GM19463 (cell line): ENCODE data around the gene FRS2.
"Not testable (repeated sequence)": the region's sequence is repeated elsewhere in the genome, so short reads cannot be mapped to it uniquely, and the experiment has no call there.

Experiments
- ATAC-seq: cut with Tn5 transposase; IDR thresholded peaks from one replicate; pipeline ENCODE4 v1.9.1; 2021; ENCODE audit warnings: mild to moderate bottlenecking, moderate library complexity; ENCODE audit not compliant: unreplicated experiment

The FRS2 gene

DNA sequence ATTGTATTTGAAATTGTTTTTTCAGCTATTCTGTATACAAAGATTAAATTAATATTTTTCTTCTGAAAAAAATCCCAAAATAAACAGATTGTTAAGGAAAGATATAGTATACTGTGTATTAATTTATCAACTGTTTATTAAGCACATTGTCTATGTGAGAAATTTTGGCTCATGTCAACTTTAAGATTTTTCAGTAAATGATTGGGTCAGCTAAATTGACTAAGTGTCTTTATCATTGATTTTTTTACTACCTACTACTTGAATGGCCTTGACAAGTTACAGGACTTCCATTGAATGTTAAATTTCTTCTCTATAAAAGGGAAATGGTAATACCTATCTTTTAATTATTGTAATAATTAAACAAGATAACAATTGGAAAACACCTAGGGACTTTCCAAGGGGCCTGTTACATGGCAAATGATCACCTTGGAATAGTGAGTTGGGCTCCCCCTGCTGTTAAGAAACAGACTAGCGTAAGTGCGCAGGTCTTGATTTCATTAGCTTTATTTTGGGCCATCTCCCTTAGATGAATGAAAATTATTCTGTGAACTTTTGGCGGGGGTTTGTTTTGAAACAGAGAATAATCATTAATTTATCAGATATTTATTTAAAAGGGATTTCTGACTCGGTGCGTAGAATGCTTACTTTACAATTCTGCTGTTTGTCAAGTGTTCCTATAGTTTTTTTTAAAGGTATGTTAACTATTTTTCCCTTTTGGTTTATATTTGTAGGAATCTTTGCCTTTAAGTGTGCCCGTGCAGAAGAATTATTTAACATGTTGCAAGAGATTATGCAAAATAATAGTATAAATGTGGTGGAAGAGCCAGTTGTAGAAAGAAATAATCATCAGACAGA is 100.6 kb downstream of the FRS2 start:
- ATAC-seq = peak; percentile 90

DNA sequence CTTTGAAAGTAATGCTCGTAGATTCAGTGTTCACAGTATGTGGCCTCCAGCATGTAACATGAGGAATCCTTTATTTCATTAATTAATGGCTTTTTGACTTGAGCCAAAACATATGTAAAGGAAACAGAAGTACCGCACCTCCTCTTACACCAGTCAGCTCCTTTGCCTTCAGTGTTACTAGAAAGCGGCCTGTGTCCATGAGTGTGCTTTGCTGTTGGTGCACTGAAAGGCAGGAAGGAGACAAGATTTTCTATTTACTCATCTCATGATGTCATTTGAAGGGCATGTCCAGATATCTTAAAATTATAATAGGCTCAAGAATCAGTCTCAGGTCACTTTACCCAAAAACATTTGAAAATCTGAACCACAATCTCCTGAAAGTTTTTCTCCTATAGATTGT is 105.2 kb downstream of the FRS2 start:
- ATAC-seq = no peak

DNA sequence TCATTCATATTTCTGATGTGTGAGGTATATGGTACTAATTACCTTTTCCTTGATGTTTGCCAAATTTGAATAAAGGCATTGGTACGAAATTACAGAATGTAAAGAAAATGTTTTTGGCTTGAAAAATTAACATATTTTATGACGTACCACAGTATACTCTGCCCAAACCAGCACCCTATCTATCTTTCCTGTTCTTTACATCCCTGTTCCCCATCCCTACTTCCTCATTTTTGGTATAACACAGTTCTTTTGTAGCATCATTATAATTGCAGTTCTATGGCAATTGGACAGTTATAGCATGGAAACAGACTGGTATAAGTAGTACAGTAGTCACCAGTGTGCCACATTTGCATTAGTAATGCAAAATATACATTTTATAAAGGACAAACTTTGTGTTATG is 108.1 kb downstream of the FRS2 start:
- ATAC-seq = no peak

DNA sequence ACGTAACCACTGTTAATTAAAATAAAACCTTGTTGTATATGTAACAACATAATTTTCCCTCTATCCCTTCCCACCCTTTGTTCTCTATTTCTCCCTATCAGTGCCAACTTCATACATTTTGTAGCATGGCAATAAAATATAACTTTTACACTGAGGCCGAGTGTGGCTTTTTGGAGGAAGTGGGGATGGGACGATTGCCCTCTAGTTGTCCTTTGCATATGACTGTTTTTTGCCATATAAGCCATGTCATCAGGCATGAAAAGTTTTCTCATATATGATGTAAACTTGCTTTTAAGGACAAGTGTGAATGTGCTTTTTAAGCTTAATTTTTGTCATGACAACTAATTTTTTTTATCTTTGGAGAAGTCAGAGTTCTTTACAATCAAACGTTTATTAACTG is 108.8 kb downstream of the FRS2 start:
- peak; percentile 57 for ATAC-seq

DNA sequence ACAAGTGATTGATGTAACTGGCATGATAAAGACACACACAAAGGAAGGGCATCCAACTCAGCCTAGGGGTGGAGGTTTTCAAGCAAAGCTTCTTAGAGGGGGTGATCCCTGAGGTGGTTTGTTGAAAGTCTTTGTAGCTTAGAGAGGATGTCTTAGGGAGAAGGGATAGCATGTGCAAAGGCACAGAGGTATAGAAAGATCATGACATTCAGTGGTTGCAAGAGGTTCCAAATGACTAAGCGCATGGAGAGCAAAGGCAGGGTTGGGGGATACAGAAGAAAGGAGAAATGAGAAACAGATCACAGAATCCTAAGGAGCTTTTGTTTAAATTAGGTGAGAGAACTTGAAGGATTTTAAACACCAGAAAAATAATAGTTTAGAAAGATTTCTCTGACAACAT is 109.9 kb downstream of the FRS2 start:
- ATAC-seq = no peak

DNA sequence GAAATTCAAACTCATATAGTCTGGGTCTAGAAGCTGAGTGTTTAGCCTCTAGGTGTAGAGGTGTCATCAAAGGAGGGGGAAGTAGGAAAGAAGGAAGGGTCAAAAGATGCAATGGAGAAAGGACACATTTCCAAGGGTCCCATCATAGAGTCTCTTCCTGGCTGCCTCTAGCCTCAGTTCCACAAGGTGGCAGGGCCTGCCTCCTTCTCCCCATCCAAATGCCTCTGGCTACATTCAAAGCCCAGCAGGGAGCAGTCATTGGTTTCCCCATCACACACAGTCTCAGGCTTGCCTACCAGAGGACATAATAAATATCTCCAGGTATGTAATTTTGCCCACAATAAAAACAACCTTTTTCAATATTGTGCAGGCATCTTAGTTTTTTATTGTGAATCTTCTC is 113.0 kb downstream of the FRS2 start:
- ATAC-seq = no peak

DNA sequence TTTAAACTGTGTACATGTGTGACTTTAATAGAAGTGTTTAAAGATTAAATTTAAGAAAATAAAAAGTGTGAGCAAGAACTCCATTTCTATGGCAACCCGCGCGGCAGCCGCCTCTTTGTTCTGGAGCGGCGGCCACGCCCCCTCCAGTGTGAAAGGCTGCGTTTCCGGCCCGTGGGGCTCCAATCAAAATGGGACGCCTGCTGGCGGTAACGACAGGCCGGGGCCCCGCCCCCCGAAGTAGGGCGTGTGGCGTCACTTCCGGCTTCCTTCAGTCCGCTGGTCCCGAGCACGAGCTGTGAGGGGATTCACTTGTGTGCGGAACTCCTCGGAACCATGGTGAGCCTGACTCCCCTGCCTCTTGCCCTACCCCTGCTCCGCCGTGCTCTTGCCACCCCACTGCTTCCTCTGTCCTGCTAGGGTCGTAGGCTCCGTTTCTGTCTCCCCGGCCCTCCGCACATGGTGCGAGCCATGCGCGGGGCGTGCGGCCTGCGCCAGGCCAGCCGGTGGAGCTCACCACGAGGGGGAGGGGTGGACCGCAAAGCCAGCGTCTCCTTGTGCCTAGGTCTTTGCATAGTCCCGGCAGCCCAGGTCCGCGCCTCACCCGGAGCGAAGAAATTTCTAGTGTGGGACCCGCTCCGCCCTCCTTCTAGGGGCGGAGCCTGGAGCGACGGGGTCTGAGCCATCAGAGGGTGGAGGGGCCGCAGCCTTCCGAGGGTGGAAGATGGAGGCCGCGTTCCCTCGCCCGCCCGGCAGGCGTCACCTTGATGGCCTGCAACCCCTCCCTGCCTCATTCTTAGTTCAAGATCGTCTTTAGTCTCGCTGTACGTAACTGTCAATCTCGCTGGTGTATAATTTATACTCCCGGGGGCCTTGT is 115.2 kb downstream of the FRS2 start, which contains the start of gene CCT2:
Gene CCT2 (plus strand): TSS at position 271 of the 874 bp plus-strand sequence. CDS start 63 bp downstream, at position 334.
- peak; percentile 97 for ATAC-seq

DNA sequence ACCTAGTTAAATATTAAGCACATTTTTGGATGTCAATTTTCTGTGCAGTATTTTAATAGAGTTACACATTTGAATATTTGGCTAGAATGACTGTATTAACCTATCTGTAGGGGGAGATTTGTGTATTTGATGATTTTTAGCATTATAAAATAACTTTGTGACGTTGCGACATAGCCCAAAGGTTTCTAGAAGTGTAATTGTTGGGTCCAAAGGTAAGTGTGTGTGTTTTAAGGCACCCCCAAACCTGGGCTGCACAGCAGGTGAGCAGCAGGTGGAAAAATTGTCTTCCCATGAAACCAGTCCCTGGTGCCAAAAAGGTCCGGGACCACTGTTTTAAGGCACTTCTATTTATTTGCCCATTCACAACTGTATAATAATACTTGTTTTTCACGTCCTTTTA is 118.3 kb downstream of the FRS2 start:
- no peak for ATAC-seq

DNA sequence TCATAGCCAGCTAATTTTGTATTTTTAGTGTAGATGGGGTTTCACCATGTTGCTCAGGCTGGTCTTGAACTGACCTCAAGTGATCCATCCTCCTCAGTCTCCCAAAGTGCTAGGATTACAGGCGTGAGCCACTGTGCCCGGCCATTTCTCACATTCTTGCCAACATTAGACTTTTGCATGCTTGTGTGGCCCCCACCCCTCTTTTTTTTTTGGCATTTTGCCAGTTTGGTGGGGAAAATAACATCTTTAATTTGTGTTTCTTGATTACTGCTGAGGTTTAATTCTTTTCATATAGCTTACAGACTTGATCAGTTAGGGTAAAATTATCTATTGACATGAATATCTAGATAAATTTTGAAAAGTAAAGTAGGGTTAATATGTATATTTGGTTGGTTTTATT is 118.9 kb downstream of the FRS2 start:
- ATAC-seq = no peak

DNA sequence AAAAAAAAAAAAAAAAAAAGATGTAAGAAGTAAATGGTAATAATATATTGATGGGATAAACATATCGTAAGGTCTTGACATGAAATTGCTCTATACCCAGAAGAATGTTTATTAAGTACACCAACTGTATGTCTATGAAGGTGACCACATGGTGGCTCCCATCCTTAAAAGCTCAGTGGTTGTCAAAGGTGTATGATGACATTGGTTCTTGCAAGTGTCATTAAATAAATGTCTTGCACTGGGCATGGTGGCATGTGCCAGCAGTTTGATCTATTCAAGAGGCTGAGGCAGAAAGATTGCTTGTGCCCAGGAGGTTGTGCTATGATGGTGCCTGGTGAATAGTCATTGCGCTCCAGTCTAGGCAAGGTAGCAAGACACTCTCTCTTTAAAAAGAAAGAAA is 125.5 kb downstream of the FRS2 start:
- no peak for ATAC-seq

DNA sequence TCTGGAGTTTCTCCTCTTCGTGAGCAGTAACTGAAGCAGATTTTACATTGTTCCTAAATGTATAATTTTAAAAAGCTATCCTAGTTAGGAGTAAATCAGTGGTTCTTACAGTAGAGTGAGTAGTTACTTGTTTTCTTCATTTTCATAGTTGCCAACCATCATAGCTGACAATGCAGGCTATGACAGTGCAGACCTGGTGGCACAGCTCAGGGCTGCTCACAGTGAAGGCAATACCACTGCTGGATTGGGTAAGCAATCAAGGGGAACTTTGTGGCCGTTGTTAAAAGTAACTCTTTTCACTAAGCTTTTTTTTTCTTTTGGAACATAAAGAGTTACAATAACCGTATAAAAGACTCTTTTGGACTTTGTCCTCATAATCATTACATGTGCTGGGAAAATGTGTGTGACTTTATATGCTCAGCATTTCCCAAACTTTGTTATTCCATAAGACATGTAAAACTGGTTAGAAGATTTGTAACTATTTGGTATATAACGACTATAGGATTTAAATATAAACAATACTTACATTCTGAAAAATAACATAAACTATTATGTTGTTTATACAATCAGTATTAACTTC is 128.1 kb downstream of the FRS2 start:
- no peak for ATAC-seq

DNA sequence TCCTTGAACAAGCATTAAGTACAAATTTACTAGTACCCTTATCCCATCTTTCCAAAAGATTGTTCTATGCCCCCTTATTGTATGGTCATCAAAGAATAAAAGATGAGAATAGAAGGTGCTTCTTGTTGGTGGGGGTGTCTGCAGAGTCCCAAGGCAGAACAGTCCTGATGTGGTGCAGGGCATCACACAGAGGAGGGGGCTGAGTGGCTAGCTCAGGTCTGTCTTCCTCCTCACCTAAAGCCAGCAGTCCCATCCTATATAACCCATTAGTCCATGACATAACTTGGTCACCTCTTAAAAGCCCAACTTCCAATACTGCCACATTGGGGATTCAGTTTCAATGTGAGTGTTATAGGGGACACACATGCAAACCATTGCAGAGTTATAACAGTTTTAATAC is 130.6 kb downstream of the FRS2 start:
- no peak for ATAC-seq

DNA sequence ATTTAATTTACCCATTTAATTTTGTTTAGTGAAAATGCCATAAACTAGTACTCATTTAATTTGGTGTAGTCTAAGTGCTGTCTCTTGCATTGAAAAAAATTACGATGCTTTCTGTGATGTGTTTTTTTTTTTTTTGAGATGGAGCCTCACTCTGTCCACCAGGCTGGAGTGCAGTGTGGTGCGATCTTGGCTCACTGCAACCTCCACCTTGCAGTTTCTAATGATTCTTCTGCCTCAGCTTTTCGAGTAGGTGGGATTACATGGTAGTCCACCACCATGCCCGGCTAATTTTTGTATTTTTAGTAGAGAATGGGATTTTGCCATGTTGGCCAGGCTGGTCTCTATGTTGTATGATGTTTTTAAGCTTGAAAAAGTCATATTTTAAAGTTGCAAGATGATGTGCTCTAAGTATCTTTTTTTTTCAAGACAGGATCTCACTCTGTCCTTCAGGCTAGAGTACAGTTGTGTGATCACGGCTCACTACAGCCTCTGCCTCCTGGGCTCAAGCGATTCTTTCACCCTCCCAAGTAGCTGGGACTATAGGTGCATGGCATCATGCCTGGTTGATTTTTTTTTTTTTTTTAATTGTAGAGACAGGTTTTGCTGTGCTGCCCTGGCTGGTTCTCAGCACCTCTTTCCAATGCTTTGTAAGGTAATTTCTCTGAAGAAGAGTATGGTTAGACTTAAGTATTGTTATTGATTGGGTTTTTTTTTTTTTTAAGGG is 131.9 kb downstream of the FRS2 start:
- ATAC-seq = no peak

DNA sequence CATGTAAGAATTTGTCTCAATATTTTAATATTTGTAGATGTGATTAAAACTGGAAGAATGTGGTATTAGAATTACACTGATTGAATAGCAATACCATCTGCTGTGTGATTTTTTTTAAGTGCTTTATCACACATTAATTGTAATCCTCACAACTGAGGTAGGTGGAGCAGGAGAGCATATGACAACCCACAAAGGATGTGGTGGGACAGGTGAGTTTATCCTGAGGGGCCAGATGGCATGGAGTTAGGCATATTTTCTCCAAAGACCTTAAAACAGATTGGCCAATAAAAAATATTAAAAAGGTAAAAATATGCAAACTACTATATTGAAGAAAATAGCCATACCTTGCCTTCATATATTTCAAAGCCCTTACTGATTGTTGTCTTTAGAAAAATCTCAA is 132.8 kb downstream of the FRS2 start:
- no peak for ATAC-seq

DNA sequence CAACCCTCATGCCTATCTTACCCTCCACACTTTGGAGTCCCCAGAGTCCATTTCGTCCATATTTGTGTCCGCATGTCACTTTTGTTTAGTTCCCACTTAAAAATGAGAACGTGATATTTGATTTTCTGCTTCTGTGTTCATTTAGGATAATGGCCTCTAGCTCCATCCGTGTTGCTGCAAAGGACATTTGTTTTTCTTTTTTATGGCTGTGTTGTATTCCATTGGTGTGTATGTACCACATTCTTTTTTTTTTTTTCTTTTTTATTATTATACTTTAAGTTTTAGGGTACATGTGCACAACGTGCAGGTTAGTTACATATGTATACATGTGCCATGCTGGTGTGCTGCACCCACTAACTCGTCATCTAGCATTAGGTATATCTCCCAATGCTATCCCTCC is 133.4 kb downstream of the FRS2 start:
- ATAC-seq = not testable (repeated sequence)

DNA sequence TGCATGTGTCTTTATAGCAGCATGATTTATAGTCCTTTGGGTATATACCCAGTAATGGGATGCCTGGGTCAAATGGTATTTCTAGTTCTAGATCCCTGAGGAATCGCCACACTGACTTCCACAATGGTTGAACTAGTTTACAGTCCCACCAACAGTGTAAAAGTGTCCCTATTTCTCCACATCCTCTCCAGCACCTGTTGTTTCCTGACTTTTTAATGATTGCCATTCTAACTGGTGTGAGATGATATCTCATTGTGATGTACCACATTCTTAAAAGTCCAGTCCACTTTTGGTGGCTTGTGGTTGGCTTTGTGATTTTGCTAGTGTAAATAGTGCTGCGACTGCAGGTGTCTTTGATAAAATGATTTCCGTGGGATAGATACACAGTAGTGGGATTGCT is 134.1 kb downstream of the FRS2 start:
- ATAC-seq = not testable (repeated sequence)

DNA sequence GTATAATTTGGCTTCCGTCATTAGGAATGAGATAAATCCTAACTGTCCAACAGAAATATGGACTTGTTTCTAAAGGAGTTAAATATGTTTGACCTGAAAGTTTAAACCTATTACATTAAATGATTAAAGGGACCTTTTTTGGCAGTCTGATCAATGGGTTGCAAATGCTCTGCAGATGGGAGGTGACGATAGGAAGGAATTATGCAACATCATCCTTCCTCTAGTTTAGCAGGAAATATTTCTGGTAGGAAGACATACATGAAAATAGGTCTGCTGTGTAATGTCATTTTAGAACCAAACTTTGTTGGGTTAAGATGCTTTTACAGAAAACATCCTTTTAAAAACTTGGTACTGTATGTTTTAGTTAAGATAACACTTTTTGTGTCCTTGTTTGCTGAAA is 137.9 kb downstream of the FRS2 start:
- ATAC-seq = no peak

DNA sequence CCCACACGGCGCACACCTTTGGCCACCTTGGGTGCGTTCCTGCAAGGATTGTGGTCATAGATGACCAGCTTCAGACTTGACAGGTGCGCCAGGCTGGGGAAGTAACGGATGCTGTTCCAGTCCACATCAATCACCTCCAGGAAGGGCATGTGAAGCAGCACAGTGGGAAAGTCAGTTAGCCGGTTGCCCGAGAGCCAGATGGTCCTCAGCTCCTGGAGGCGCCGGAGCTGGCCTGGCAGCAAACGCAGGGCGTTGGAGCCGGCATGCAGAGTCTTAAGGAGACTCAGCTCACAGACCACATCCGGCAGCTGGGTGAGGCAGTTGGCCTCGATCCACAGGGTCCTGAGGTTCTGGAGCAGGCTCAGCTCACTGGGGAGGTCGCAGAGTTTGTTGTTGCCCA is 139.9 kb downstream of the FRS2 start:
- ATAC-seq = no peak

DNA sequence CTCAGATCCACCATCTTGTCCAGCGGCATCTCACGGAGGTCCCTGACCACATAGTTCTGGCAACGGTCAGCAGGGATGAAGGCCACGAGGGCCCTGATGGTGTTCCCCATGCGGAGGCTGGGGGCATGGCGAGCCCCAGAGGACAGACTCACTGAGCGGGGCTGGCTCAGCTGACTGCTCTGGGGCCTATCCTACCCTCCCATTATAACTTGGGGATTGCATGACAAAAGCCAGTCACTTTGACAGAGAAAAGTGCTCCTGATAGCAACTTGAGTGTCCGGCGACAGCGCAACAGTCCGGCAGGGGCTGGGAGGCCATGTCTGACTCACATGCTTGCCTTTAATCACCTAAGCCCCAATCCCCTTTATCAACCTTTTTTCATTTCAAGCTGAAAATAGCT is 140.5 kb downstream of the FRS2 start, which contains the start of gene LRRC10:
Gene LRRC10 (minus strand): TSS at position 179 of the 400 bp plus-strand sequence. CDS start 69 bp downstream, at position 110.
- no peak for ATAC-seq

DNA sequence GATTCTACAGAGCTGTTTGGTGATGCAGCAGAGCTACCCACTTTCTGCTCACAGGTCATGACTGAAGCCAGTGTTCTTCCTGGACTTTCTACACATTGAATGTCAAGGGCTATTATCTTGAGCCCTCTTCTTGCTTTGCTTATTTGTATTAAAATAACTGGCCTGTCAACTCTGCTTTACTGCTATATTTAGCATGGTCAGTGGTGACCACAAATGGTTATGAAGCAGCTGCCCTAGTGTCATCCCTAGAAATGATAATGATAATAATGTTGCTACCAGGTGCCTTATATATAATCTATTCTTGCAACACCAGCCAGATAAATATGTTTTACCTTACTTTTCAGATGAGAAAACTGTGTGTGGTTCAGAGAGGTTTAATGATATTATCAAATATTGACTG is 143.2 kb downstream of the FRS2 start:
- ATAC-seq = no peak

DNA sequence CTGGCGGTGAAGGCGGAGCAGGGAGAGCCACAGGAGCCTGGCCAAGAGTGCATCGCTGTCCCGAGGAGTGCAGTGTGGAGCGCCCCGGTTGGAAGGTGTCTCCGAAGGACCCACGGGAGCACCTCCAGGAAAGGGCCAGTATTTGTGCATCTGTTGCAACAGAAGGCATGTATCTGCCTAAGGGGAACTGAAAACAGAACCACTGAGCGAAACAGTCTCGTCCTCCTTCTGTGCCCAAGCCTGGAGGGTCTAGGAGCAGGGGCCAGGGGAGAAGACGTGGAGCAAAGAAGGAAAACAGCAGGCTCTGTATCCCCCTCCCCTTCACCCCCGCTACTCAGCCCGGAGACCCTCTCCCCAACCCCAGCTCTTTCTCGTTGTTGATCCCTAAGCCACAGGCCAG is 145.8 kb downstream of the FRS2 start:
- no peak for ATAC-seq
